GM12891 (cell line): ENCODE data around the gene B4GALT3.

ENCODE experiments used
- DNase-seq: peaks from one replicate; pipeline ENCODE4 v3.0.0; 2011; ENCODE audit warnings: low spot score; ENCODE audit not compliant: insufficient read length
- FAIRE-seq: peaks from 2 replicates; lab custom pipeline; 2011; peaks lifted over from hg19 to GRCh38; lab: Jason Lieb, UNC
- PAX5 ChIP-seq: IDR thresholded peaks from 2 replicates; pipeline ENCODE4 v1.6.1; 2011; ENCODE audit warnings: low read length, moderate library complexity, mild to moderate bottlenecking; ENCODE audit not compliant: insufficient read depth, severe bottlenecking
- POLR2A ChIP-seq: IDR thresholded peaks from 2 replicates; pipeline ENCODE4 v1.6.1; 2011; ENCODE audit warnings: low read depth, low read length, control low read depth
- POLR2AphosphoS5 ChIP-seq: IDR thresholded peaks from 2 replicates; pipeline ENCODE4 v1.6.1; 2011; ENCODE audit warnings: low read depth, low read length, control low read depth
- POU2F2 ChIP-seq: IDR thresholded peaks from 2 replicates; pipeline ENCODE4 v1.6.1; 2011; ENCODE audit warnings: low read depth, mild to moderate bottlenecking, control low read depth, low read length, moderate library complexity
- SPI1 ChIP-seq: IDR thresholded peaks from 2 replicates; pipeline ENCODE4 v1.6.1; 2011; ENCODE audit warnings: low read depth, low read length, control low read depth
- TAF1 ChIP-seq: IDR thresholded peaks from 2 replicates; pipeline ENCODE4 v1.6.1; 2011; ENCODE audit warnings: low read depth, low read length, control low read depth

Gene B4GALT3

DNA sequence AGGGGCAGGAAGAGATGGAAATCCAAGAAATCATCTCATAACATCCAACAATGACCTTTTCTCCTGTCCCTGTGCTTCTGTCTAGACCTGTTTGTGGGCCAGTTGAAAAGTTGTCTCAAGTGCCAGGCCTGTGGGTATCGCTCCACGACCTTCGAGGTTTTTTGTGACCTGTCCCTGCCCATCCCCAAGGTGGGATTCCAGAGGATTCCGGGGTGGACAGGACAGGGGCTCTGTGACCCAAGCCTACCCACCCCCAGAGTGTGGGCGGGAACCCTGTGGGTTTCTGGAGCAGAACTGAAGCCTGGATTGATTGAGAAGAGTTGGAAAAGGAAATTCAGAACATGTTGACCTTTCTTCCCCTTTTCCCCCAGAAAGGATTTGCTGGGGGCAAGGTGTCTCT, 13.5 kb downstream of the B4GALT3 start:
- FAIRE-seq (no peak), DNase-seq (no peak)
- TF ChIP-seq TAF1 (no peak), POU2F2 (no peak)

DNA sequence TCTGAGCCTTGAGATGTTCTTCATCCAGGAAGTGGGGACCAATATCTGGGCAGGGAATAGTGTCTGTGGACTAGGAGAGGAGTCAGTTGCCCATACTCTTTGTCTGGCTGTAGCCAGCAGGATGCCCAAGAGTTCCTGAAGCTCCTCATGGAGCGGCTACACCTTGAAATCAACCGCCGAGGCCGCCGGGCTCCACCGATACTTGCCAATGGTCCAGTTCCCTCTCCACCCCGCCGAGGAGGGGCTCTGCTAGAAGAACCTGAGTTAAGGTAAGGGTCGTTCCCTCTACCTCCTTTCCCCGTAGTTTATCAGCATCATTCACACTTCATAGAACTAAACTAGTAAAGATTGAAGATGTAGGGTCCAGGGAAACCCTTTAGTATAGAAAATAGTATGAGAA, 14.5 kb downstream of the B4GALT3 start:
- TF ChIP-seq POLR2AphosphoS5, result no peak
- TF ChIP-seq PAX5, result no peak
- no peak for TF ChIP-seq SPI1
- TF ChIP-seq POU2F2, result no peak
- TF ChIP-seq POLR2A, result no peak
- FAIRE-seq, result no peak

DNA sequence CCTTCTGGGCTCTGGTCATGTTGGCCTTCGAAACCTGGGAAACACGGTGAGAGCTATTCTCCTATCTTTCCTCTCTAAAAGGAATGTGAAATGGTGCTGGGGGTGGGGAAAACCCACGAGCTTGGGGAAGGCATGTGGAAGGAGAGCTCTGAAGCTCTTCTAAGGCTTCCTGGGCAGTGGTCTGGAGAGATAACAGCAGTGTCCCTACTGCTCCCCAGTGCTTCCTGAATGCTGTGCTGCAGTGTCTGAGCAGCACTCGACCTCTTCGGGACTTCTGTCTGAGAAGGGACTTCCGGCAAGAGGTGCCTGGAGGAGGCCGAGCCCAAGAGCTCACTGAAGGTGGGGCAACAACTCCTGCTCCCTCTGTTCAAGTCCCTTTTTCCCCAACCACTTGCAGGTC, 15.3 kb downstream of the B4GALT3 start:
- DNase-seq (no peak), FAIRE-seq (no peak)
- TF ChIP-seq SPI1 (no peak), POU2F2 (no peak), POLR2A (no peak)

More for the DNA sequence above, 14.5 kb downstream of the B4GALT3 start:
- no peak for DNase-seq

DNA sequence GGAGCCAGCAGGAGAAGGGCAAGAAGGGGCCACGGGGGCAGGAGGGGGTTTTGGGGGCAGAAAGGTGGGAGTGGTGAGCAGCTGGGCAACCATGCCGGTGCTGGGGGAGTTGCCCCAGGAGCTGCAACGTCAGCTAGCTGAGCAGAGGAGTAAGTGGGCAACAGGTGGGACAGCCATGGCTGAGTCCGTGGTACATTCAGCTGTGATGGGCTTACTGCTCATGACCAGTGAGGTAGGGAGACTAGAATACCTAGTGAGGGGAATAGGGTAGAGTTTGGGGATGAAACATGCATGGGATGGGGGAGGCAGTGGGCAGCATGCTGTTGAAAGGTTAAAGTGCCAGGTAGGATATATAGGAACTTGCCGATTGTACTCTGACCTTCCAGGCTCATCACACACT, 15.7 kb downstream of the B4GALT3 start:
- FAIRE-seq (no peak), DNase-seq (no peak)
- no peak for TF ChIP-seq POLR2A
- no peak for TF ChIP-seq TAF1
- TF ChIP-seq POU2F2, result no peak
- TF ChIP-seq POLR2AphosphoS5, result no peak
- no peak for TF ChIP-seq PAX5
- no peak for TF ChIP-seq SPI1

GRCh38 chr1:161160671-161161145, 16.6 kb downstream of the B4GALT3 start:
- FAIRE-seq (no peak), DNase-seq (no peak)
- TF ChIP-seq TAF1 (no peak), PAX5 (no peak), SPI1 (no peak), POU2F2 (no peak), POLR2A (no peak), POLR2AphosphoS5 (no peak)

DNA sequence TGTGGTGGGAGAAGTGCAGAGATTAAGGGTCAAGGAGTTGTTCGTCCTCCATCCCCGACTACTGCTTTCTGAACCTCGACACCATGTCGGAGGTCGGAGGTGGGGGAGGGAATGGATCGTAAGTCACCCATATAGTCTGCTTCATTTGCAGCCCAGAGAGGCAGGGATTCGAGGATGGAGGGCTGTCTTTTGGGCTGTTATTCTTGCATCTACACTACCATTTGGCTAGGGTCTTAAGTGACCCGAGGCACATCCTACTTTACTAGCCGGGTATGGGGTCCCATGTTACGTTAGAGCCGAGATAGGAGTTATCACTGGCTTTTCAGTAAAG, 17.4 kb downstream of the B4GALT3 start:
- DNase-seq (no peak), FAIRE-seq (peak; percentile 71)
- TF ChIP-seq SPI1 (no peak), PAX5 (no peak), POLR2A (no peak), POU2F2 (no peak), POLR2AphosphoS5 (no peak), TAF1 (no peak)

DNA sequence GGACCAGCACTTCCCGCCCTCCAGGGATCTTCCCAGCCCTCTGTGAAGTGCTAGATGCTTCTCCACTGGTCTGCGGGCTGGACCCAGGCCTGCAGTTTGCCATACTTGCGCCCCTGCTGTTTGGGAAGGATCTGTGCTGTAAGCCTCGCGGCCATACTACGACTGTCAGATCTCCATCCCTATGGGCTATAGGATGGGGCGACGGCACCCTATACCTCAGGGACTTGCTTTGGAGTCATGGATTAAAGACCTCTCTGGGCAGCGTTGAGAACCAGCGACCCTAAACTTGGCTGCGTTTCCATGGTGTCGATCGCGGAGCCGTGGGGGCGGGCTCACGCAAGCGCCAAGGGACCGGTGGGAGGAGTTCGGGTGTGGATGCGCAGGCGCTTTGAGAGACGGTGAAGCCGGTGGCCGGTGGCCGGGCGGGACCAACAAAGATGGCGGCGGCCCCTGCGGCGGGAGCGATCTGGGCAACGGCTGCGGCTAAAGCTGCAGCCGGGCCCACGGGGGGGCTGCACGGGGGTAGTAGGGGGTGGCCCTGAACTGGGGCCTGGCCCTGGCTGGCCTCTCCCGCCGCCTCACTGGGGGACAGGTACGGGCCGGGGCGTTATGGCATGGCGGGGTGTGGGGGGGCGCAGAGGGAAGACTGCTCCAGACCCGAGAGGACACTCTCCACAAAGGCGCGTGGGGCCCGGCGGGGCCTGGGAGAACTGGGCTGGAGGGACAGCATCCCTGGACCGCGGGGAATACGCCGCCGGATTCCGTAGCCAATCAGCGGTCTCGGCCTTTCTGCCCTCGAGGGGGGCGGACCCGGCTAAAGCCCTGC, 18.0 kb downstream of the B4GALT3 start, which contains the start of gene USP21:
Gene USP21, plus strand, starts transcription at position 414 of the 826 bp plus-strand sequence. CDS start 1,141 bp downstream, outside the sequence.
- FAIRE-seq (peak; percentile 76), DNase-seq (peak; percentile 97)
- TF ChIP-seq TAF1 (peak; percentile 94), POLR2AphosphoS5 (peak; percentile 46), PAX5 (no peak), POU2F2 (peak; percentile 10; the same call in 1 of the 2 replicates), SPI1 (no peak), POLR2A (peak; percentile 74; the same call in 1 of the 2 replicates)

GRCh38 chr1:161158316-161159010, 18.8 kb downstream of the B4GALT3 start:
- TF ChIP-seq POU2F2 (no peak), PAX5 (no peak), POLR2A (no peak), TAF1 (no peak)

DNA sequence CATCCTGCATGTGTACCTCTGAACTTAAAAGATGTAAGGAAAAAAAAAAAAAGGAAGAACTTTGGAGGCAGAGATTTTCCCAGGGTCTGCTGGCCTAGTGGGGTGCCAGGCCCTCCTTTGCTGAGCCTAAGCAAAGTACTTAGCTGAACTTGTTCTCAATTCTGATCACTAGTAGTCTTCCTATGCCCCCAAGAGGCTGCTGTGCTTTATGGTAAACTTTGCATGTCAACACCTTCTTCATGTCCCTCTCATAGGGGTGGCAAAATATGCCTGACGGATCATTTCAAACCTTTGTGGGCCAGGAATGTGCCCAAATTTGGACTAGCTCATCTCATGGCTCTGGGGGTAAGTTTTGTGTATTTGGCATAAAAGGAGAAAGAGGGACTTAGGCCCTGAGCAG, 19.4 kb downstream of the B4GALT3 start:
- TF ChIP-seq POLR2A, result no peak
- no peak for TF ChIP-seq SPI1
- no peak for TF ChIP-seq POLR2AphosphoS5
- TF ChIP-seq POU2F2, result no peak
- no peak for TF ChIP-seq PAX5
- no peak for TF ChIP-seq TAF1
- DNase-seq (no peak), FAIRE-seq (no peak)

More at GRCh38 chr1:161158316-161159010, 18.8 kb downstream of the B4GALT3 start:
- FAIRE-seq, result no peak
- no peak for DNase-seq

- DNase-seq, result peak; percentile 78
- peak; percentile 96 for TF ChIP-seq POLR2AphosphoS5
- TF ChIP-seq SPI1, result peak; percentile 79
- TF ChIP-seq POLR2A, result peak; percentile 95
- no peak for TF ChIP-seq PAX5
- peak; percentile 67 for TF ChIP-seq POU2F2
- TF ChIP-seq TAF1, result peak; percentile 97
- FAIRE-seq, result peak; percentile 94
These were observed 23.5 kb downstream of the B4GALT3 start, which contains the start of gene UFC1 for GRCh38 chr1:161153682-161154337. UFC1 (plus strand) TSS chr1:161153978; CDS start chr1:161153998, 20 bp downstream.
